ENCODE results near the gene KCNMA1. TPM values are rescaled to one million over a fixed set of nuclear protein-coding genes. Genes with fewer than 3 reads are reported as not detected.

Gene KCNMA1
- 11.8 and 13.5 TPM in 2 replicates for total RNA-seq (2014; rRNA removed; shearing (Covaris generic))

GRCh38 chr10:77637532-77638320 lies at the start of gene KCNMA1:
Gene KCNMA1 (minus strand): TSS chr10:77637808.

Small RNA genes within 50 kb of the gene (small RNA-seq; reads per million reads assigned to genes)
- gene ATP5MC1P8 (not detected), gene COX6CP15 (not detected), gene RF00322 (not detected), gene RNA5SP321 (0.21 reads per million)
